Measurements from ENCODE around the gene ASCC1. TPM values are rescaled to one million over a fixed set of nuclear protein-coding genes. Genes with fewer than 3 reads are reported as not detected.

ASCC1 gene
- total and polyA plus RNA-seq, 8 donors = 5.4 to 26.0 (median 16.0) TPM

GRCh38 chr10:72258617-72259016 lies 42.5 kb upstream of the ASCC1 start:
- TF ChIP-seq CTCF (IDR thresholded peaks at IDR 0.05) = no peak
- Histone ChIP-seq H3K36me3 (no peaks in the 10 kb centered on the region), H3K27me3 (no peaks in the 10 kb centered on the region), H3K9me3 (no peaks in the 10 kb centered on the region), H3K4me1 (peaks cover 28 to 52% (median 42%) of the 10 kb centered on the region in 3 donors), H3K4me3 (no peak overlapping the region), H3K27ac (no peak overlapping the region)
- ATAC-seq = no peak
- intact Hi-C loops (cut with DNase I) = no loop called here
- FAIRE-seq = no peak
- no peak for DNase-seq
- 94 to 97% methylated on average over 4 of the region's 4 CpGs for WGBS, 2 donors

DNA sequence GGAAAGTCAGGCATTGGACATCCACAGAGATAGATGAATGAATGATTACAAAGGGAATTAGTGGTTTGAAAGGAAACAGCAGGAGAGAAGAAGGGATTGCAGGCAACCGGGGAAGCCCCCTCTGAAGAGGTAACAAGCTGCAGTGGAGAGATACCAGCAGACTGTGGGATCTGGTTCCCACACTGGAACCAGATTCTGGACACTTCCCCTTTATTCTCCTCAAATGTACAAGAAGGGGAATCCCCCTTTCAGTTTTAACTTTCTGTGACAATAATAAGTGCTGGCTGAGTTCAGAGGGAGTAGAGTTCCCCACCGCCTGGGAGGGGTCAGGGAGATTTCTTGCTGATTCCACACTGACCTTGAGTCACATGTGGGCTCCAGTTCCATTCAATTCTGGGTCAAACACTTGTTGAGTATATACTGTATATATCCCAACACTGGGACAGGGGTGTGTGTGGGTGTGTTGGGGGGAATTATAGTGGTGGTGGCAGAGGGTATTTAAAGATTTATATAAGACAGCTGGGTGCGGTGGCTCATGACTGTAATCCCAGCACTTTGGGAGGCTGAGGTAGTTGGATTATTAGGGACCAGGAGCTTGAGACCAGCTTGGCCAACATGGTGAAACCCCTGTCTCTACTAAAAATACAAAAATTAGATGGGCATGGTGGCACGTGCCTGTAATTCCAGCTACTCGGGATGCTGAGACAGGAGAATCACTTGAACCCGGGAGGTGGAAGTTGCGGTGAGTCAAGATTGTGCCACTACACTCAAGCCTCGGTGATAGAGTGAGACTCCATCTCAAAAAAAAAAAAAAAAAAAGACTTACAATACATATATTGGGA lies 41.2 kb upstream of the ASCC1 start:
- Histone ChIP-seq H3K27ac (no peak overlapping the region), H3K4me1 (peaks cover 32 to 55% (median 45%) of the 10 kb centered on the region in 3 donors), H3K9me3 (no peaks in the 10 kb centered on the region), H3K27me3 (no peaks in the 10 kb centered on the region), H3K36me3 (no peaks in the 10 kb centered on the region), H3K4me3 (no peak overlapping the region)
- peak in 2 of 4 donors; percentile 1 to 11 for ATAC-seq
- intact Hi-C loops (cut with DNase I) = no loop called here
- peak in 1 of 6 donors; percentile 47 for DNase-seq
- no peak for FAIRE-seq
- 78 to 83% methylated on average over 8 of the region's 8 CpGs for WGBS, 2 donors
- TF ChIP-seq CTCF (IDR thresholded peaks at IDR 0.05) = no peak

- no peak for FAIRE-seq
- peak overlapping the region in 1 of 4 donors; percentile 82 for H3K27ac ChIP-seq
- ATAC-seq = no peak
- 95 to 96% methylated on average over 6 of the region's 6 CpGs for WGBS, 2 donors
- no peak for DNase-seq
- H3K4me1 ChIP-seq = peaks cover 32 to 47% (median 42%) of the 10 kb centered on the region in 3 donors
- no peaks in the 10 kb centered on the region for H3K27me3 ChIP-seq
- no peak for TF ChIP-seq CTCF (IDR thresholded peaks at IDR 0.05)
- no peaks in the 10 kb centered on the region for H3K9me3 ChIP-seq
- no peaks in the 10 kb centered on the region for H3K36me3 ChIP-seq
- H3K4me3 ChIP-seq = no peak overlapping the region
- intact Hi-C loops (cut with DNase I) = no loop called here
These were observed 40.1 kb upstream of the ASCC1 start for GRCh38 chr10:72255977-72256729.

DNA sequence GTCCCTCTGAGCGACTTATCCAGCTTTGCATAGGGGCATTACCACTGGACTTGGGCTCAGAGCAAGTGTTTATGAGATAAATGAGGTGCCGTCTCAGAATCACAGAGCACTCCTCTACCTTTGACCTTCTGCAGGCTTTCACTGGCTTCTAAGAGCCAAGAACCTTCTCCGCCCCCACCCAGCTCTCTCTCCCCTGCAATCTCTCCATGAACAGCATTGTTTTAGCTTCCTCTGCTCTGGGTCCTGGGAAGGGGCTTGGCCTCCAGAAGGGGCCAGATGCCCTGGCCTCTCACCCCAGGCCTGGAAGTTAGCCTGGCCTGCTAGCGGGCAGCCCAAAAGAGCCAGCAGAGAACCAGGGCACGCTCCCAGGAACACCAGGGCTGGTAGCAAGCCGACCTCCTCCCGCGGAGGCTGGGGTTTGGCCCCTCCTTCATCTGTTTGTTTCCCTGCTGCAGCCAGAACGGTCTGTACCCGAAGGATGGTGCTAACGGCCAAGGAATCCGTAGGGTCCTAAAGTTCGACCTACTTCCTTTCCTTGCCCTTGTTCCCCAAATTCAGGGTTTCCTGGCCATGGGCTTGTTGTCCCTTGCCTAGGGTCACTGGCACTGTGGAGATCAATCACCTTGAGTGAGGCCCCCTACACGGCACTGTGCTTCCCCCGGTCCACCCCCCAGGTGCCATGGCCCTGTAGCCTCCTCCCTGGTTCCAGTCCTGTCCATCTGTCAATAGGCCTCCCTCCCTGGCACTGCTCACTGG lies 38.9 kb upstream of the ASCC1 start:
- H3K9me3 ChIP-seq = no peaks in the 10 kb centered on the region
- H3K4me3 ChIP-seq = no peak overlapping the region
- no peaks in the 10 kb centered on the region for H3K36me3 ChIP-seq
- no peaks in the 10 kb centered on the region for H3K27me3 ChIP-seq
- peaks cover 32 to 40% (median 35%) of the 10 kb centered on the region in 3 donors for H3K4me1 ChIP-seq
- peak overlapping the region; percentile 66 to 91 (median 79) for H3K27ac ChIP-seq
- DNase-seq = peak; percentile 80 to 95 (median 87)
- TF ChIP-seq CTCF (IDR thresholded peaks at IDR 0.05) = no peak
- peak; percentile 91 to 98 (median 95) for ATAC-seq
- 7 to 9% methylated on average over 15 of the region's 15 CpGs for WGBS, 2 donors
- intact Hi-C loops (cut with DNase I) = no loop called here
- no peak for FAIRE-seq

Measured in pancreas (tissue), 10 donors.